Hepatocyte (in vitro differentiated cells): ENCODE data around the gene MOB1A.

ENCODE experiments used
- EZH2 ChIP-seq: fragments of 200-600 bp; sonication (generic); IDR thresholded peaks from 2 replicates; pipeline ENCODE4 v1.6.1; 2016; ENCODE audit warnings: antibody characterized with exemption, mild to moderate bottlenecking, borderline replicate concordance
- TF ChIP-seq, protein P1 (sequence below): fragments of 200-600 bp; sonication (generic); IDR thresholded peaks from 2 replicates; pipeline ENCODE4 v1.5.1; 2016; ENCODE audit warnings: antibody characterized with exemption, mild to moderate bottlenecking; ENCODE audit not compliant: poor library complexity

DNA sequence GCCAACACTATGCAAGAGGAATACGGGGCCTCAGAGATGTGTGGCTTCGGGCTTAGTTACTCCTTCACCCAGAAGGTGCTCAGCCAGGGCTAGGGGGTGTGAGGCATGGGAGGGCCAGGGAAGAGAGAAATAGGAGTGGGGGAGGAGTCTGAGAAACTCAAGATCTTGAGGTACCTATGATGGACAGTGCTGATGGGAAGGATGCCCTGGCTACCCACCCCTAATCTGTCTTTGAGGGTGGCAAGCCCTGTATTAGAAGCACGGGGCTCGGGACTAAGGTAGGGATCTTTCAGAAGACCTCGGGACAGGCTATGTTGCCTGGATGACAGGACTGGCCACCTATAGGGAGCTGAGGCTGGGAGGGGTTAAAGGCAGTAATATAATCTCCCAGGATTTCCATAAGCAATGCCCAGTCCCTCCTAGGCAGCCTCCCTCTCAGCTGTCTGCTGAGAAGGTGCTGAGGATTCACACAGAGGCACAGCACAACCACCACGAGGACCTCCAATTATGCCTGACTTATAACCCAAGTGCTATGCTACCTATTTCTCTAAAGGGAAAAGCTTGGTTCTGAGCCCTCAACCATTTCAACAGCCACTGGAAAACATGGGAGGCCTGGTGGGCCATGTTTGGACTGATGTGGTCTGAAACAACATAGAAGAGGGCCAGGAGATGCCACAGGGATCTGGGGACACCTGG lies 43.1 kb upstream of the MOB1A start:
- TF ChIP-seq, protein P1, sequence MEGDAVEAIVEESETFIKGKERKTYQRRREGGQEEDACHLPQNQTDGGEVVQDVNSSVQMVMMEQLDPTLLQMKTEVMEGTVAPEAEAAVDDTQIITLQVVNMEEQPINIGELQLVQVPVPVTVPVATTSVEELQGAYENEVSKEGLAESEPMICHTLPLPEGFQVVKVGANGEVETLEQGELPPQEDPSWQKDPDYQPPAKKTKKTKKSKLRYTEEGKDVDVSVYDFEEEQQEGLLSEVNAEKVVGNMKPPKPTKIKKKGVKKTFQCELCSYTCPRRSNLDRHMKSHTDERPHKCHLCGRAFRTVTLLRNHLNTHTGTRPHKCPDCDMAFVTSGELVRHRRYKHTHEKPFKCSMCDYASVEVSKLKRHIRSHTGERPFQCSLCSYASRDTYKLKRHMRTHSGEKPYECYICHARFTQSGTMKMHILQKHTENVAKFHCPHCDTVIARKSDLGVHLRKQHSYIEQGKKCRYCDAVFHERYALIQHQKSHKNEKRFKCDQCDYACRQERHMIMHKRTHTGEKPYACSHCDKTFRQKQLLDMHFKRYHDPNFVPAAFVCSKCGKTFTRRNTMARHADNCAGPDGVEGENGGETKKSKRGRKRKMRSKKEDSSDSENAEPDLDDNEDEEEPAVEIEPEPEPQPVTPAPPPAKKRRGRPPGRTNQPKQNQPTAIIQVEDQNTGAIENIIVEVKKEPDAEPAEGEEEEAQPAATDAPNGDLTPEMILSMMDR = no peak
- no peak for TF ChIP-seq EZH2
